Epidermal melanocyte (primary cell): ENCODE results near the gene MAGEB2.
"Not testable (repeated sequence)": the region's sequence is repeated elsewhere in the genome, so short reads cannot be mapped to it uniquely, and the experiment has no call there.

ENCODE experiments used
- DNase-seq: peaks from one replicate; pipeline ENCODE4 v3.0.0; 2011; ENCODE audit warnings: low spot score; ENCODE audit not compliant: insufficient read length

MAGEB2 gene, protein sequence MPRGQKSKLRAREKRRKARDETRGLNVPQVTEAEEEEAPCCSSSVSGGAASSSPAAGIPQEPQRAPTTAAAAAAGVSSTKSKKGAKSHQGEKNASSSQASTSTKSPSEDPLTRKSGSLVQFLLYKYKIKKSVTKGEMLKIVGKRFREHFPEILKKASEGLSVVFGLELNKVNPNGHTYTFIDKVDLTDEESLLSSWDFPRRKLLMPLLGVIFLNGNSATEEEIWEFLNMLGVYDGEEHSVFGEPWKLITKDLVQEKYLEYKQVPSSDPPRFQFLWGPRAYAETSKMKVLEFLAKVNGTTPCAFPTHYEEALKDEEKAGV

DNA sequence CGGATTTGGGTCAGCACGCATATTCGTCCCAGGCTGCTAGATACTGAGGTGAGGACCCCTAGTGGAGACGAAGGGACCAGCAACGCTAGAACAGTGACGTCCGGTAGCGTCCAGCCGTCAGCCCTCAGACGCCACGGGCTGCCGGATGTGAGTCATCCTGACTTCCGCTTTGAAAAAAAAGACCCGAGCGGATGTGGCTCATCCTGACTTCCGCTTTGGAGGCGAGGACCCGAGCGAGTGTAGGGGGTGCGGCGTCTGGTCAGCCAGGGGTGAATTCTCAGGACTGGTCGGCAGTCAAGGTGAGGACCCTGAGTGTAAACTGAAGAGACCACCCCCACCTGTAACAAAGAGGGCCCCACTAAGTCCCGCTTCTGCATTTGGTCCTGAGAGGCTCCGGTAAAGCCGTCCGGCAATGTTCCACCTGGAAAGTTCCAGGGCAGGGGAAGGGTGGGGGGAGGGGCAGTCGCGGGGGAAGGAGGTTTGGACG lies at the start of gene MAGEB2:
MAGEB2 (plus strand) TSS at position 207 of the 487 bp plus-strand sequence. CDS start 3,018 bp downstream, outside the sequence.
- no peak for DNase-seq

DNA sequence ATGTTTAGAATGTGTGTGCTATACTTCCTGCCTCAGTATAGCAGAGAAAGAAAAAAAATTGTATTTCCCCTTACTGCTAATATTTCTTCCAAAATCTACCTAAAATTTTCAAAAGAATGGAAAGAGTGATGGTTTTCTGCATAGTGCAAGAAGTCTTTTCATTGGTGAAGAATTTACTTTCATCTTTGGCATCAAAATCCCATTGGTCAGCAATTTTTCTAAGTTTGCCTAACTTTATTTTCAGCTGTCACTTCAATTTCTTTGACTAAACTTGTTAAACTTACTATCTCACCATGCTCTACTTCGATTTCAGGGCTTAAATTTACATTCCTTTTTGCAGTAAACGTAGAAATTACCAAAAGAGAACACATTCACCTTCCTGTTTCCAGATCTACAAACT lies 44.5 kb upstream of the MAGEB2 start:
- no peak for DNase-seq

DNA sequence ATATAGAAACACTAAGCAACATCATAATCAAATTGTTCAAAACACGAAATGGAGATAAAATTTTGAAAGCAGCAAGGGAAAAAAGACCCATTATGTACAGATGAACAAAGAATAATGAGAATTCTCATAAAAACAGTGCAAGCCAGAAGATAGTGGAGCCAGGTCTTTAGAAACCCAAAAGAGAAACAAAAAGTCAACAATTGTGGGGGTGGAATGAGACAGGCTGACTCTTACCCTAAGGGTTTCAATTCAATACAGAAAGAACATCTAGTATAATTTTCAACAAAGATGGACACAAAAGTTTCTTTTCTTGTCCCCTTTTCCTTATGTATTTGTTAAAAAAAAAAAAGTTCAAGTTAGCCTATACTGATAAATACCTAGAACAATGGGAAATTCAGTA lies 34.0 kb upstream of the MAGEB2 start:
- DNase-seq: no peak

DNA sequence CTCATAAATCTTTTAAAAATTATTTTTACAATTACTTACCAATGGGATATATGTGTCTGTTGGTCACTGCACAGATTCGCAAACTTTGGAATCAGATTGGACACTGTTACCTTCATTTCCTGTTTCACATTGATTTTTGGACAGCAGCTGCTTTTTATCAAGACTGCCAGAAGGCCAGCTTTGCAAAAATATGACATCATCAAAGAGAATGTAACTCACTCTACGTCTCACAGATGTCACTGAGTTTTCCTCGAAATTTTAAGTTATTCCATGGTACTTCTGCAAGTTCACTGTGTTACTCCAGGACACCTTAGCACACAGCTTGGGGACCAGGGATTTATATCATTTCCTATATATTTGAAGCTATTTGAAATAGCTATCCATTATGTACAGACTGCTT lies 31.8 kb upstream of the MAGEB2 start:
- no peak for DNase-seq

DNA sequence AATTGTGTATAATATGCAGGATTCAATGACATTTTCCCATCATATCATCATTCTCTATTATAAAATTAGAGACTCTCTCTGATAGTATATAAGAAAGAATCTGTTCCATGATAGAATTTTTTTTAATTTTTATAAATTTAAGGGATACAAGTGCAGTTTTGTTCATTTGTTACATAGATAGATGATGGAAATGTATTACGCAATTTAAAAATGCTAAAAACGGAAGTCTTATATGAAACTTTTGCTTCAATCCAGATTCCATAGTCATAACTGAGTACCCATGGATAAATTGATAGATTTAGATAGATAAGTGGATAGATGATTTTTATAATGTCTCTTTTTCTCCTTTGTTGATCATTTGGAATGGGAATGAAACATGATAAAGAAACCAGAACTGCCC lies 24.9 kb upstream of the MAGEB2 start:
- no peak for DNase-seq

DNA sequence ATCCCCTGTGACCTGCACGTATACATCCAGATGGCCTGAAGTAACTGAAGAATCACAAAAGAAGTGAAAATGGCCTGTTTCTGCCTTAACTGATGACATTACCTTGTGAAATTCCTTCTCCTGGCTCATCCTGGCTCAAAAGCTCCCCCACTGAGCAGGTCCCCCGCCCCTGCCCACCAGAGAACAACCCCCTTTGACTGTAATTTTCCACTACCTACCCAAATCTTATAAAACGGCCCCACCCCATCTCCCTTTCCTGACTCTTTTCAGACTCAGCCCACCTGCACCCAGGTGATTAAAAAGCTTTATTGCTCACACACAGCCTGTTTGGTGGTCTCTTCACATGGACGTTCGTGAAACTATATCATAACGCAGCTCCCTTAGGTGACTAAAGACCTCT lies 21.5 kb upstream of the MAGEB2 start:
- not testable (repeated sequence) for DNase-seq

DNA sequence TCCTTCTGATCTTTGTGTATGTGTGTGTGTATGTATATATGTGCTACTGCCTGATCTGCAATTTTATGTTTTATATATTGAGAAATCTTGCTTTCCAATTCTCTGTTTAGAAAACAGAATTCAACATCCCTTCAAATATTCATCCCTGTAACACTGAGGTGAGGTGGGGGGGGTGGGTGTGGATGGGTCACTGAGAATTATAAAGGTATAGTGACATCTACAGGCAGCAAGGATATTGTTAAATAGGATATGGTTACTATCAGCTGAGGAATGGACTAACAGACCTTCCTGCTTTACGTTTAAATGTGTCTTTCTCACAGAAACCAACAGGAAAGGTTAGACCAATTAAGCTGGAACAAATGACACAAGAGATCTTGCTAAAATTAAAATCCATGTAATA lies 19.0 kb upstream of the MAGEB2 start:
- DNase-seq: no peak

DNA sequence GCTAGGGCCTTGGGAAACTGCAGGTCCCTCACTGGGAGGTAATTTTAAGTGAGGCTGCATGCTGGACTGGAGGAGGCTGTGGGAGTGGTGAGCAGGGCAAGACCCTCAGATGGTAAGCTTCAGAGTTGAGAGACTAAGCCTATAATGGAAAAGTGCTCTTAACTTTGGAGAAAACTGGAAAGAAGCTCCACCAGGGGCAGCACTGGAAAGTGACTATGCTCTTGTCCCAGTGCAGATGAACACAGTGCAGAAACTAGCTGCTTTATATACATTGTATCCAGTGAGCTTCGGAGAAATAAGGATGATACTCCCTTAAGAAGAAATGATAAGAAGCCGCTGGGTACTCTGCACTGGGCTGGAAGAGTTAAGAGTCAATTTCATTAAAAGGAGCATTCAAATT lies 3.2 kb upstream of the MAGEB2 start:
- no peak for DNase-seq

DNA sequence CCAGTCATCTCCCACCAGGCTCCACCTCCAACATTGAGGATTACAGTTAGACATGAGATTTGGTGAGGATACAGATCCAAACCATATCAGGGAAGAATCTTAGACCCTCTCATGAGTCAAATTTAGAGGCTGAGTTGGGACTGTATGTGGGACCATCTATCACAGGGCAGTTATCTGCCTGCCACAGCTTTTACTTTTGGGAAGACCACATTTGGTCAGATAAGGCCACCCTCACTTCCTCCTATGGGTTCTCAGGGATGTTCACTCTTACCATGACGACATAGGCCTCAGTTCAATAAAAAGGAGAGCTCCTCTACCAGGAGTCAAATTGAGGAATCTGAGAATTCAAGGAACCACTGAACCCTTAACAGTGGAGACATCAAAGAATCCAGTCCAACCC lies 2.1 kb downstream of the MAGEB2 start:
- no peak for DNase-seq

DNA sequence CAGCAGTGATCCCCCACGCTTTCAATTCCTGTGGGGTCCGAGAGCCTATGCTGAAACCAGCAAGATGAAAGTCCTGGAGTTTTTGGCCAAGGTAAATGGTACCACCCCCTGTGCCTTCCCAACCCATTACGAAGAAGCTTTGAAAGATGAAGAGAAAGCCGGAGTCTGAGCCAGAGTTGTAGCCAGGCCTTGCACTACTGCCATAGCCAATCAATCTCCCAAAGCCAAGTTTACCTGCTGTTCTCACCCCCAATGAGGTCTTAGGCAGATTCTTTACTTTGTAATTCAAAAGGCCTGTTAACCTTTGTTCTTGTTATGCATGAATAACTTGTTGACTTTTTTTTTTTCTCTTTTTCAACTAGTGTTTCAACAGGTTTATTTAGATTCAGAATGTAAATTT lies 4.0 kb downstream of the MAGEB2 start:
- DNase-seq: no peak

DNA sequence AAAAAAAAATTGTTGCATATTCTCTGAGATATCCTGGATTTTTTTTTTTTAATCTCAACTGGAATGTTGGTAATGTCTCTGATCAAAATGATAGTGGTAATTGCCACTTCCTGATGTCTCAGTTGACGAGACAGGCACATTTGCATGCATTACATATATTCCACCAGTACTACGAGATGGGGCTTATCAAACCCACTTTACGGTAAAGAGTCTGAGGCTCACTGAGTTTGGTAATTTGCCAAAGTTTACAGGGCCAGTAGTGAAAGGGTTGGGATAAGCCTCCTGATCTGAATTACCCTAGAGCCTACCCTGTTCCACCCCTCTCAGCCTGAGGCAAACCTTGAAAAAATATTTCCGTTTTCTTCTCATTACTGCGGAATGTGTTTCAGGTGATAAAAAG lies 5.3 kb downstream of the MAGEB2 start:
- no peak for DNase-seq

DNA sequence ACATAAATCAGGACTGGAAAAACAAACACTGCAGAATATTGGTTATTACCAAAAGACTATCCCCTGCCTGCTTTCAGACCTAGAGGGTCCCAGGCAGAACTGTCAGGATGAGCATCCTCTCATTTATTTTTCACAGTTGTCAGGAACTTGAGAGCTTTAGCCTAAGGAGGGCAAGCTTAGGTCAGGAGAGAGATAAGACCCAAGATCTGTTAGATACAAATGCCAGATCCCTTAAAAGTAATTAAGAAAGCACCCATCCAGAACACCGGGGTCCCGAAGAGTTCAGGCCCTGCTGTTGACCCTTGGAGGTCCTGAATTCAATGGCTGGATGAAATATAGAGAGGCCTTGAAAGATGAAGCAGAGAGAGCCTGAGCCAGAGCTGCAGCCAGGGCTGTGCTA lies 9.2 kb downstream of the MAGEB2 start:
- no peak for DNase-seq

DNA sequence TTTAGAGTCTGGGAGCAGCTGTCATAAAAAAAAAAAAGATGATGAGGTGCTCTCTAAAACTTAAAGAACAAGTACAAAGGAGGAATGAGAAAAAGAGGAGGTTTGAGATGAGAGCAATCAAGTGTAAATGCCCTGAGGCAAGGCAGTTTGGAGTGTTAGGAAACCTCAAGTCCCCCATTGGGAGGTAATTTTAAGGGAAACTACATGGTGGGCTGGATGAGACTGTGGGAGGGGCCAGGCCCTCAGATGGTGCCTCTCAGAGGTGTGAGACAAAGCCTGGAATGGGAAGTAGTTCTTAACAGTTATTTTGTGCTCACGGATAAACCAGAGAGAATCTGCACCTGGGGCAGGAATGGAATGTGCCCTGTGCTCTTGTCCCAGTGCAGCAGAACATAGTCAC lies 13.2 kb downstream of the MAGEB2 start:
- no peak for DNase-seq

DNA sequence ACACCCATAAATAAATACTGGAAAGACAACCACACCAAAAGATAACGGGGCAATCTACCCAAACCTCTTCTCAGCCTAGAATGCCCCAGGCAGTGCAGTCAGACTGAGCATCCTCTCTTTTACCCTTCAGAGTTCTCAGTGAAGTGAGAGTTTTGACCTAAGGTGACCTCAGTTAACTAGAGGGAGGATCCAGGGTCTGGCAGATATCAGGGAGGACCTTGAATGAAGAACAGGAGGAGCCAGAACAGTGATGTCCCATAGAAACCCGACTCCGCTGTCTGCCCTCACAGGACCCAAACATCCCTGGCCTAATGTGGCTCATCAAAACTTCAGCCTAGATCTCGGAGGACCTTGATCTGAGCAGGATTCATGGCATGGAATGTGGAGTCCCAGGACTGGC lies 15.0 kb downstream of the MAGEB2 start, which contains the start of gene MAGEB3:
MAGEB3 (plus strand) TSS at position 263 of the 400 bp plus-strand sequence. CDS start 5,268 bp downstream, outside the sequence.
- no peak for DNase-seq

DNA sequence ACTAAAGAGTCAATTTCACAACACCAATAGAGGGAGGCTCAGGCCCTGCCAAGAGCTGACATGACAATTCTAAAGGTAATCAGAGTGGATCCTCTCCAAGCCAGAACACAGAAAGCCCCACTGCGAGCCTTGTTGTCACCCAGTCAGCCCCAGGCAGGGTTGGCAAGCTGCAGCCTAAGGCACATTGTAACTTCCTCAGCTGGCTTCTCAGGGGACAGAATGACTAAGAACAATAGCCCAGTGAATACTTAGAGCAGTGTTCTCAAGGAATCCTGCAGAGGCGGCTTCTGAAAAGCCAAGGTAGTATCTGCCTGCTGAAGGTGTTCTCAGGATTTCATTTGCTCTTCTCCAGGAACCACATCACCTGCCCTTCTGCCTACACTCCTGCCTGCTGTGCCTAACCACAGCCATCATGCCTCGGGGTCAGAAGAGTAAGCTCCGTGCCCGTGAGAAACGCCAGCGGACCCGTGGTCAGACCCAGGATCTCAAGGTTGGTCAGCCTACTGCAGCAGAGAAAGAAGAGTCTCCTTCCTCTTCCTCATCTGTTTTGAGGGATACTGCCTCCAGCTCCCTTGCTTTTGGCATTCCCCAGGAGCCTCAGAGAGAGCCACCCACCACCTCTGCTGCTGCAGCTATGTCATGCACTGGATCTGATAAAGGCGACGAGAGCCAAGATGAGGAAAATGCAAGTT lies 26.5 kb downstream of the MAGEB2 start, which contains the start of gene MAGEB4:
MAGEB4 (plus strand) TSS at position 277 of the 692 bp plus-strand sequence; CDS start at position 413, 136 bp downstream.
- DNase-seq: no peak

DNA sequence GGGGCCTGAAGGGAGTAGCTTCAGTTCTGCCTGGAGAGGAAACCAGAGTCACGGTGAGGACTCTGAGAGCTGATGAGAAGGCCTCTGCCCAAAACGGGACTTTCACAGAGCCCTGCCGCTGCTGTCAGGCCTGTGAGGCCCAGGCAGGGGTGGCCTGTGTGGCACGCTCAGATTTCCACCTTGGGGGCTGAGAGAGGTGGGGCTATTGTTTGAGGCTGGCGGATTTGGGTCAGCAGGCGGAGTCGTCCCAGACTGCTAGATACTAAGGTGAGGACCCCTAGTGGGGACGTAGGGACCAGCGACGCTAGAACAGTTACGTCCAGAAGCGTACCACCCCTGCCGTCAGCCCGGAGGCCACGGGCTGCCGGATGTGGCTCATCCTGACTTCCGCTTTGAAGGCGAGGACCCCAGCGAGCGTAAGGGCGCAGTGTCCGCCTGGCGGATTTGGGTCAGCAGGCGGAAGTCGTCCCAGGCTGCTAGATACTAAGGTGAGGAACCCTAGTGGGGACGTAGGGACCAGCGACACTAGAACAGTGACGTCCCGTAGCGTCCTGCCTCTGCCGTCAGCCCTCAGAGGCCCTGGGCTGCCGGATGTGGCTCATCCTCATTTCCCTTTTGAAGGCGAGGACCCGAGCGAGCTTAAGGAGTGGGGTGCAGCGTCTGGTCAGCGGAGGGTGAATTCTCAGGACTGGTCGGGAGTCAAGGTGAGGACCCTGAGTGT lies 31.6 kb downstream of the MAGEB2 start, which contains the start of gene MAGEB1:
MAGEB1 (plus strand) TSS at position 378 of the 721 bp plus-strand sequence. CDS start 3,348 bp downstream, outside the sequence.
- no peak for DNase-seq

DNA sequence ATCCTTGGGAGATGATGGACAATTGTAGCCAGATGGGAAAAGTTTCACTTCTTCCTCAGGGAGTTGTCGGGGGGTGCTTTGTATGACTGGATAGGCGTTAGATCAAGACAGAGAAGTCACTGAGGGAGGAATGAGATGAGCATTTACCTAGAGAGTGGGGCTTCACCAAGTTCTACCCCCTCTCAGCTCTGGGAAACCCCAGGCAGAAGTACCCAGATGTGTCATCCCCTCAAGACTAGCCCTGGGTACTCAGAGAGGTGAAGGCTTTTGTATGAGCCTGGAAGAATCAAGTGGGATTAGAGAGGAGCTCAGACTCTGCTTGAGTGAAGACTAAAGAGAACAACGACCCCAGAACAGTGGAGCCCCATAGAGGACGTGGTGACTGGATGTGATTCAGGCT lies 33.5 kb downstream of the MAGEB2 start:
- DNase-seq: no peak

DNA sequence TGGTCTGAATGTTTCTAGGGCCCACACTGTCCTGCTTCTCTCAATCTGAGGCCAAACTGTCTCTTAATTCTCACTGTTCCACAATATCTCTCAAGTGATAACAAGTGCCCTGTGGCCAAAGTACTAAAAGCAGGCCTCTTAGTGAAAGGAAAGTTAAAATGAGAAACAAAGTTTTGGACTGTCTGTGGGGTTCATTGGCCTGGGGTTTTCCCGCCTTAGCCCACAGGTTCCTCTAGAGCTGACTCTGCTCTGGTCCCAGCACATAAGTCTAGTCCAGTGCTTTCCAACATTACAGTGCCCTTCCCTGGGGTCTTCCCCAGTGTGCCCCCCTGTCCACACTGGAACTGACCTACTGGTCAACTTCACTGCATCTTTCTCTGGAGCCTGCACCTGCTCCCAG lies 37.9 kb downstream of the MAGEB2 start:
- no peak for DNase-seq

DNA sequence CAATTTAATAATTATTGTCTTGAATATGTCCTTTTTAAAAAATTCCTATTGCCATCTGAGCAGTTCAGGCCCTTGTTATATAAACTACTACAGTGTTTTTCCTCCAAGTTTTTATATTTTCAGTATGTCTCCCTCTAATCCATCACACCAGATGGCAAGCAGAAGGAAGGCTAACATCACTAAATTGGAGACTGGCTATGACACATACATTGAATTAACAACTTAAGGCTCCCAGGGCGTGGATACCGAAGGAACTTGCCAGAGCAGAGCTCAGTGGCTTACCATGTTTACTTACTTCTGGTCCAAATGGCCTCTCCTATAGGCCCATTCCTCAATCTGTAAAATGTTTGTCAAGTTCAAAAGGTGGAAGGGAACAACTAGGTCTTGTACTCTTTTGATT lies 44.6 kb downstream of the MAGEB2 start:
- DNase-seq: no peak

DNA sequence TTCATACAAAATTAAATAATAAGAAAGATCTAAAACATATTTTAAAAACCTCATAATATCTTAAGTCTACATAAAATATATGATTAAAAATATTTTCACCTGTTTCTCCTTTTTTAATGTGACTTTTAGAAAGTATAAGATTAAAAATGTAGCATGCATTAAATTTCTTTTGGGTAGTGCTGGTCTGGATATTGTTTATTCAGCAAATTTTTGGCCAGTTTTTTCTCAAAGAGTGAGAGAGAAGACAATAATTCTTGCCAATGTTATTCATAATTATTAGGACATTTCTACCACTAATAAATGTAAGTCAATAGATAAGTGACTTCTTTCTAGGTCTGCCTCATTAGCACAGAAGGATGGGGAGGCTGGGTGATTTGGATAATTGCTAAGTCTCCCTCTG lies 45.6 kb downstream of the MAGEB2 start:
- no peak for DNase-seq

DNA sequence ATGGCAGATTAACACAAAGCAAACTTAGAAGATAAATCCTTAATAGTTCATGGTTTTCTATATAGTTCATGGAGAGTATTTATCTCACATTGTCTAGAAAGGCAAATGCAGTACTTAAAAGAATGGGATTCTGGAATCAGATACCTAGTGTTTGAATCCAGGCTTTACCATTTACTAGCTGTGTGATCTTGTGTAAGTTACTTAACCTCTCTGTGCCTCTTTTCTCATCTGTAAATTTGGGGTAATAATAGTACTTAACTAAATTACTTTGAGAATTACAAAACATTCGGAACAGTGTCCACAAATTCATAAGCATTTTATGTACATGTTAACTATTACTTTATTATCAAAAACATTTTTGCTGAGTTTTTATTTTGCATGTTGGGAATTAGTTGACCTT lies 47.4 kb downstream of the MAGEB2 start:
- no peak for DNase-seq
